Naive B cell (primary cell): ENCODE results near the gene DPH1. TPM values are rescaled to one million over a fixed set of nuclear protein-coding genes. Genes with fewer than 3 reads are reported as not detected.
"Not testable (repeated sequence)": the region's sequence is repeated elsewhere in the genome, so short reads cannot be mapped to it uniquely, and the experiment has no call there.

Experiments
- ATAC-seq, 2 donors: fragments of 150-1000 bp; cut with Tn5 transposase; 2 replicates each; pipeline ENCODE4 v1.10.0; 2021; ENCODE audit warnings: low read depth in 2 of 2, mild to moderate bottlenecking in 2 of 2, moderate library complexity in 2 of 2
- DNase-seq: peaks from one replicate; pipeline ENCODE4 v3.0.0; 2022
- H3K27ac Mint-ChIP-seq, 6 donors: one replicate each; pipeline ENCODE4 v1.8.0; 2020 to 2022; ENCODE audit warnings: mild to moderate bottlenecking in 6 of 6, mixed read lengths in 6 of 6, moderate library complexity in 5 of 6, inconsistent platforms in 2 of 6
- H3K27me3 Mint-ChIP-seq, 3 donors: one replicate each; pipeline ENCODE4 v1.8.0; 2021 to 2022; ENCODE audit warnings: mixed read lengths in 3 of 3, mild to moderate bottlenecking in 1 of 3
- H3K36me3 Mint-ChIP-seq, 2 donors: one replicate each; pipeline ENCODE4 v1.8.0; 2020 to 2022; ENCODE audit warnings: mixed read lengths in 2 of 2, inconsistent platforms in 1 of 2, mild to moderate bottlenecking in 1 of 2
- H3K4me1 Mint-ChIP-seq, 3 donors: one replicate each; pipeline ENCODE4 v1.8.0; 2020 to 2022; ENCODE audit warnings: mixed read lengths in 3 of 3, inconsistent platforms in 1 of 3, mild to moderate bottlenecking in 1 of 3, moderate library complexity in 1 of 3
- H3K4me3 Mint-ChIP-seq, 8 donors: one replicate each; pipeline ENCODE4 v1.8.0; 2020 to 2022; ENCODE audit warnings: mild to moderate bottlenecking in 8 of 8, mixed read lengths in 8 of 8, moderate library complexity in 8 of 8, inconsistent platforms in 2 of 8
- H3K9me3 Mint-ChIP-seq, 7 donors: one replicate each; pipeline ENCODE4 v1.8.0; 2020 to 2022; ENCODE audit warnings: mixed read lengths in 7 of 7, mild to moderate bottlenecking in 5 of 7, inconsistent platforms in 2 of 7, moderate library complexity in 1 of 7
- polyA plus RNA-seq, 6 donors: library from polyadenylated mRNA; unstranded; fragments of 300-500 nt; fragmentation: Illumina TruSeq; gene quantifications; one replicate each; pipeline ENCODE4 v1.2.3, GENCODE V29; 2021; ENCODE audit warnings: low read depth in 6 of 6

Gene DPH1
- polyA plus RNA-seq, 6 donors from 2014 or later = 22.7 to 37.7 (median 29.7) TPM

DNA sequence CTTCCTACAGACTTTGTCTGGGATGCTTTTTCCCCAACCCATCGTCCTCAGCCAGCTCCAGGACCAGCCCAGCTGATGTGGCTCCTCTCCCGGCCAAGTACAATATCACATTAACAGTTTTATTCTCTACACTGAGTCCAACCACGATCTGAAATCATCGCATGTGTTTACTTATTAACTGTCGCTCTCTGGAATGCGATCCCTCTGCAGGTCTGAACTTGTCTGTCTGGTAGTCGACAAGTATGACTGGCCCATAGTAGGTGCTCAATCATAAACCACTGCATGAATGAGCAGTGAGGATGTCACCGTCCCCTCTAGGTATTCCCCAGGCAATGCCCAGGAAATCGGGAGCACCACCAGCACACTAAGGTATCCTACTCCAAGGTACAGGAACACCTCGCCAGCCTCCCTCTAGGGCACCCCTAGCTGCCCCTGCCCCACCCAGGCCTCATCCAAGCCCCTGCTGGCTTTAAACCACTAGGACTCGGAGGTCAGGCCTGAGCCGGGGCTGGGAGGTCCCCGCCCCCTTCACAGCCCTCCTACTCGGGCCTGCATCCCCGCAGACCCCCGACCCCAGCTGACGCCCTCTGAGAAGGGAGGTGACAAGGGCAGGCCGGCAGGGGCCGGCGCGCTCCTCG, 32.5 kb upstream of the DPH1 start:
- ATAC-seq = no peak
- peaks cover 0 to 4% (median 3%) of the 10 kb centered on the region in 3 donors for H3K4me1 Mint-ChIP-seq
- H3K27ac Mint-ChIP-seq = peak overlapping the region in 1 of 6 donors; percentile 63
- H3K27me3 Mint-ChIP-seq = peaks cover 32 to 74% (median 49%) of the 10 kb centered on the region in 3 donors
- no peaks in the 10 kb centered on the region for H3K9me3 Mint-ChIP-seq
- peaks cover 0 to 7% of the 10 kb centered on the region in 2 donors for H3K36me3 Mint-ChIP-seq
- no peak for DNase-seq
- peak overlapping the region in 1 of 8 donors; percentile 68 for H3K4me3 Mint-ChIP-seq

DNA sequence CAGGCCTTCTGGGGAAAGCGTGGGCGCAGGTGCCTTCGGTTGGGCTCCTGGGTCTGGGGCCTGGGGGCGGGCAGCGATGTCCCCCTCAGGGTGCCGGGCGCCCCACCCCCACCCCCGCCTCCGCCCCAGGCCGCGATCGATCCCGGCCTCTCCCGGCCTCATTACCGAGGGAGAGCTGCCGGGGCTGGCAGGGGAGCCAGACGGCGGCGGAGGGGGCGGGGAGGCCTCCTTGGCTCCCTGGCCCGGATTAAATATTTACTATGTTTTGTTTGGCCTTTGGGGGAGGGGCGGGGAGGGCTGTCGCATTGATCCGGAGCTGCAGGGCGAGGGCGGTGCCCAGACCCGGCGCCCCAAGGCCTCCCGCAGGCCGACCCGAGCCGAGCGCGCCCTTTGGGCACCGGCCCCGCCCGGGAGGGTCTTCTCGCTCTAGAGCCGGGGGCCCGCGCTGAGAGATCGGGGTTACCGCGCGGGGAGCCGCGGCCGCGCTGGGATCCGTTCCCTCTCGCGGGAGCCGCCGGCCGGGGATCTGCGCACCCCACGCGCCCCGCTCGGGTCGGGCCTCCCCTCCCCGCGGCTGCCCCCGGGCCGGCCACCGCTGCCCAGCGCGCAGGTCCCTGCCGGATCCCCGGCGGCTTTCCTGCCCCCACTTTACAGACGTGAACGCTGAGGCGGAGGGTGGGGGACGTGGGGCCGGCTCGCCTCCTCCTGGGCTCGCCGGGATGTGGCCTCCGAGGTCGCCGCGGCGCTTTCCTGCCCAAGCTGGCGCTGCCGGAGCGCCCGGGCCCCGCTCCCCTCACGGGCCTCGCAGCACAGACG, 31.8 kb upstream of the DPH1 start:
- no peak overlapping the region for H3K27ac Mint-ChIP-seq
- ATAC-seq (no peak), DNase-seq (no peak)
- peaks cover 0 to 7% of the 10 kb centered on the region in 2 donors for H3K36me3 Mint-ChIP-seq
- no peak overlapping the region for H3K4me3 Mint-ChIP-seq
- peaks cover 28 to 76% (median 49%) of the 10 kb centered on the region in 3 donors for H3K27me3 Mint-ChIP-seq
- H3K9me3 Mint-ChIP-seq = no peaks in the 10 kb centered on the region
- peaks cover 0 to 4% (median 3%) of the 10 kb centered on the region in 3 donors for H3K4me1 Mint-ChIP-seq

DNA sequence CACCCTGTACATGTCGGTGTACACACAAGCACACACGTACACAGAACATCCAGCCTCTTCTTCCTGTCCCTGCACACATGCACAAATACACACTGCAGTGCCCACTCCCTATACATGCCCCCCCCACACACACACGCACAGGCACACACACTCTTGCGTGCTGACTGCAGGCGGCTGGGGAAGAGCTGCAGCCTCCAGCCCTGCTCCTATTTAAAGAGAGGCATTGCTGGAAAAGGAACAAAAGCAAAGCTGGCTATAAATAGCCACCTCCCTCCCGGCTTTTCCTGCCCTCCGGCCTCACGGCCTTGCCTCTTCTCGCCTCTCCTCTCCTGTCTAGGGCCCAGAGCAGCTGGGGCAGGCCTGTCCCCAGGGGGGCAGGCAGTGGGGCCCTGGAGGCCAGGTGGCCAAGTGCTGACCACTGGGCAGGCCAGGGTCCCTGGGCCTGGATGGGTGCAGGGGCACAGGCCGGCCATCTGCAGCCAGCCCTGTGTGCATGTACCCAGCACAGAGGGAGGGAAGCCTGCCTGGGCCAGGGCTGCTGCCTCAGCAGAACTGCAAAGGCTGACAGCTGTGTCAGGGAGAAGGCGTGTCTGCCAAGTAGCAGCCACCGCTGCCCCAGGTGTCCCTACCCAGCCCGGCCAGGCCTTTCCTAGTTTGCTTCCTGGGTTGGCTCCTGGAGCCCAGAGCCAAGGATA, 30.2 kb upstream of the DPH1 start:
- Mint-ChIP-seq H3K27me3 (peaks cover 28 to 67% (median 43%) of the 10 kb centered on the region in 3 donors), H3K4me1 (peaks cover 0 to 4% (median 3%) of the 10 kb centered on the region in 3 donors), H3K27ac (no peak overlapping the region), H3K9me3 (no peaks in the 10 kb centered on the region), H3K4me3 (peak overlapping the region in 3 of 8 donors; percentile 15 to 80 (median 58)), H3K36me3 (peaks cover 0 to 7% of the 10 kb centered on the region in 2 donors)
- ATAC-seq (no peak), DNase-seq (no peak)

DNA sequence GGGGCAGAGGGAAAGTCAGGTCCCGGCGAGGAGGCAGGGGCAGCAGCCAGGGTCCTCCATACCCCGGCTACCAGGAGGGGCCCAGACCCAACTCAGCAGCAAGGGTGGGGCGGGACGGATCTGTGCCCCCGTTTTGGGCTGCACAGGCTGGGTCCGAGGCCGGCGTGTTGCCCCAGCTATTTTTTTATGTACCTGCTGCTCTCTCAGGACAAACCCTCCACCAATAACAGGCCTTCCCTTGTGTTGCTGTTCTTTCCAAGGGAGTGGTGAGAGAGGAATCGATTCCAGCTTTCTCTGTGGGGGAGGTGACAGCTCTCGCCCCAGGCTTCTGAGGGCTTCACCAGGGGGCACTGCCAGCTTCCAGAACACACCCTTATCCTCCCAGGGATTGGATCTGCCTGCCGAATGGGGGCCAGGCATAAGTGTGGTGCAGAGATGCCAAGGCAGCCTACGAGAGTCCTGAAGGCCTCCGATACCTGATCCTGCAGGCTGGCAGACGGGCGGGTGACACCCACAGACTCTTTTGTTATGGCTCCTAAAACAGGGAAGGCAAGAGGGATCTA, 27.1 kb upstream of the DPH1 start:
- H3K4me1 Mint-ChIP-seq = peaks cover 0 to 4% (median 3%) of the 10 kb centered on the region in 3 donors

DNA sequence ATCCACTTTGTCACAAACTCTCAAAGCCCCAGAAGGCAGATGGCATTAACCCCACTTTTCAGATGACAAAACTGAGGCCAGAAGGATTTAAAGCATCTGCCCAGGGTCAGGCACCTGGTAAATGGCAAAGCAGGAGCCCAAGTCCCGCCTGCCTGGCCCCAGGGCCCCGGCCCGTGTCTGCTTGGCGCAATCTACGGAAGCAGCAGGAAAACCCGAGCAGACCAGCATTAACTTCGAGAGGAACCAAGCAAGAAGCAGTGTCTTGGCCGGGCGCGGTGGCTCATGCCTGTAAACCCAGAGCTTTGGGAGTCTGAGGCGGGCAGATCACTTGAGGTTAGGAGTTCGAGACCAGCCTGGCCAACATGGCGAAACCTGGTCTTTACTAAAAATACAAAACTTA, 26.4 kb upstream of the DPH1 start:
- Mint-ChIP-seq H3K36me3 (peaks cover 0 to 7% of the 10 kb centered on the region in 2 donors), H3K9me3 (peaks cover 0 to 2% (median 0%) of the 10 kb centered on the region in 7 donors), H3K27me3 (peaks cover 7 to 47% (median 19%) of the 10 kb centered on the region in 3 donors), H3K27ac (no peak overlapping the region), H3K4me3 (no peak overlapping the region), H3K4me1 (peaks cover 0 to 4% (median 3%) of the 10 kb centered on the region in 3 donors)
- DNase-seq = no peak
- no peak for ATAC-seq

More for the DNA sequence above, 27.1 kb upstream of the DPH1 start:
- H3K27ac Mint-ChIP-seq = no peak overlapping the region
- ATAC-seq (no peak), DNase-seq (no peak)
- peaks cover 0 to 7% of the 10 kb centered on the region in 2 donors for H3K36me3 Mint-ChIP-seq
- no peak overlapping the region for H3K4me3 Mint-ChIP-seq
- no peaks in the 10 kb centered on the region for H3K9me3 Mint-ChIP-seq
- H3K27me3 Mint-ChIP-seq = peaks cover 7 to 47% (median 18%) of the 10 kb centered on the region in 3 donors

DNA sequence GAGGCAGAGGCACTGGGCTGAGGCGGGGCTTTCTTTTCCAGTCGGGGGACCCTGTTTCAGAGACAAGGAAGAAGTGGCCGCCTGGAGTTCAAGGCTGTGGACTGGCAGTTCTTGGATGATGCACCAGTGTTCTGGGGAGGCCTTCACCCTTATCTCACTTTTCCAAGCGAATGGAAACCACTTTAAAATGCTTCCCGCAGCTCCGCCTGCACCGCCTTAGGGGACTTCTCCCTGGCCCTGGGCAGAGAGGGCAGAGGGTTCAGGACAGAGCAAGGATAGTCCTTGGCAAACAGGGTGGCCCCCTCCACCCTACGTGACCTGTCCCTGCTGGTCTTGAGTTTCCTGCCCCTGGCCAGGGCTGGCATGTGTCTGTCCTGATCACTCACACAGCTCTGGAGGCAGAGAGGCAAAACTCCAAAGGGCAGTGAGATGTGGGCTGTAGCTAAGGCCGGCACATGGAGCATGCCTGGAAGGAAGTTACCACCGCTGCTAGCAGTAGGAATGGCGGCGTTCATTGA, 25.5 kb upstream of the DPH1 start:
- Mint-ChIP-seq H3K27ac (no peak overlapping the region), H3K36me3 (peaks cover 0 to 2% of the 10 kb centered on the region in 2 donors), H3K4me1 (peaks cover 0 to under 1% (median 0%) of the 10 kb centered on the region in 3 donors), H3K27me3 (peaks cover 1 to 43% (median 17%) of the 10 kb centered on the region in 3 donors), H3K9me3 (peaks cover 0 to 2% (median 0%) of the 10 kb centered on the region in 7 donors), H3K4me3 (no peak overlapping the region)
- ATAC-seq (no peak), DNase-seq (no peak)

DNA sequence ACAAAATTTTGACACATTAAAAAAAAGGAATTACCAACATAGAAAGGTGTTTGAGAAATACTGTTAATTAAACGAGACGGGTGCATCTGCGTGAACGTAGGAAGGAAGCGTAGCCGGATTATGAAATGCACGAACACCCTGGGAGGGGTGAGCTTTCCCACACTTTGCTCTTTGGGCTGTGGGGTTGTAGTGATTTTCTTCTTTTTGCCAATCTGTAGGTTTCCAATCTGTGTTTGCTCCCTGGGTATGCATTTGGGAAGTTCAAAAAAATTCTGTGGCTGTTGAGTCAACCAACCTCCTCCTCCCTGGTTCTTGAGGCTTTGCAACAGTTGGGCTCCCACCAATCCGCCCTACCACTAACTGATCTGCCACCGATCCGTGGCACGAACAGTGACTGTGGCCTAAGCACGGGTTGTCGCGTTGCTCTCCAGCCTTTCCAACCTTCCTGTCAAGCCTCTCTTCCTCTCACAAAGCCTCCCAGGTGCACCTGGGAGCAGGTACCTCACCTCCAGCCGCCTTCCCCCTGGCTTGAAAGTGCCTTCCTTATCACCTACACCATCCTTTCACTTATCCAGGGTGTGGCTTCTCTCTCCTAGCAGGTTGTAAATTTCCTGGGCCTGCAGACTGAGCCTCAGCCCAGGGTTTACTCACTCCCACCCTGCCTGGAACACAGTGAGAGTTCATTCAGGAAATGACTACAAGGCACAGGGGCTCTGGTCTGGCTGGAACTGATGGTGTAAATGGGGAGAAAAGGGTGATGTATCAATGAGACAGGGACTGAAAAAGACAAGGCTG, 21.4 kb upstream of the DPH1 start:
- Mint-ChIP-seq H3K4me1 (no peaks in the 10 kb centered on the region), H3K4me3 (no peak overlapping the region), H3K27me3 (peaks cover 4 to 41% (median 34%) of the 10 kb centered on the region in 3 donors), H3K27ac (no peak overlapping the region), H3K9me3 (peaks cover 0 to 4% (median 0%) of the 10 kb centered on the region in 7 donors), H3K36me3 (no peaks in the 10 kb centered on the region)
- ATAC-seq (no peak), DNase-seq (no peak)

DNA sequence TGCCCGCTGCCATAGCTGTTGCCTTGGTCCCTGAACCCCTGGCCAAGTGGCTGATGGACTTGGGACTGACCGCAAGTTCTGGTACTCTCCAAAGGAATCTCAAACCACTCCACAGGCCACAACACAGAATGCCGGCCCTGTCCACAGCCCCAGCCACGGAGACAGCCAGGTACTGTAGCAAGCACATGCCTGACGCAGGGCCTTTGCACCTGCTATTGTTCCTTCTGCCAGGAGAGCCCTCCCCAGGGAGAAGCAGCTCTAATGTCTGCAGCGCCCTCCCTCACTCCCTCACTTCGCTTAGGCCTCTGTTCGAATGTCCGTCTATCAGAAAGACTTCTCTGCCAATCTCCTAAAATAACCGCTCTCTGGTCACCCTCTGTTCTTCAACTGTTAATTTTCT, 20.2 kb upstream of the DPH1 start:
- Mint-ChIP-seq H3K4me3 (no peak overlapping the region), H3K27ac (no peak overlapping the region), H3K36me3 (peaks cover 0 to 10% of the 10 kb centered on the region in 2 donors), H3K9me3 (peaks cover 0 to 5% (median 0%) of the 10 kb centered on the region in 7 donors), H3K4me1 (no peaks in the 10 kb centered on the region), H3K27me3 (peaks cover 4 to 51% (median 45%) of the 10 kb centered on the region in 3 donors)
- no peak for ATAC-seq
- no peak for DNase-seq

DNA sequence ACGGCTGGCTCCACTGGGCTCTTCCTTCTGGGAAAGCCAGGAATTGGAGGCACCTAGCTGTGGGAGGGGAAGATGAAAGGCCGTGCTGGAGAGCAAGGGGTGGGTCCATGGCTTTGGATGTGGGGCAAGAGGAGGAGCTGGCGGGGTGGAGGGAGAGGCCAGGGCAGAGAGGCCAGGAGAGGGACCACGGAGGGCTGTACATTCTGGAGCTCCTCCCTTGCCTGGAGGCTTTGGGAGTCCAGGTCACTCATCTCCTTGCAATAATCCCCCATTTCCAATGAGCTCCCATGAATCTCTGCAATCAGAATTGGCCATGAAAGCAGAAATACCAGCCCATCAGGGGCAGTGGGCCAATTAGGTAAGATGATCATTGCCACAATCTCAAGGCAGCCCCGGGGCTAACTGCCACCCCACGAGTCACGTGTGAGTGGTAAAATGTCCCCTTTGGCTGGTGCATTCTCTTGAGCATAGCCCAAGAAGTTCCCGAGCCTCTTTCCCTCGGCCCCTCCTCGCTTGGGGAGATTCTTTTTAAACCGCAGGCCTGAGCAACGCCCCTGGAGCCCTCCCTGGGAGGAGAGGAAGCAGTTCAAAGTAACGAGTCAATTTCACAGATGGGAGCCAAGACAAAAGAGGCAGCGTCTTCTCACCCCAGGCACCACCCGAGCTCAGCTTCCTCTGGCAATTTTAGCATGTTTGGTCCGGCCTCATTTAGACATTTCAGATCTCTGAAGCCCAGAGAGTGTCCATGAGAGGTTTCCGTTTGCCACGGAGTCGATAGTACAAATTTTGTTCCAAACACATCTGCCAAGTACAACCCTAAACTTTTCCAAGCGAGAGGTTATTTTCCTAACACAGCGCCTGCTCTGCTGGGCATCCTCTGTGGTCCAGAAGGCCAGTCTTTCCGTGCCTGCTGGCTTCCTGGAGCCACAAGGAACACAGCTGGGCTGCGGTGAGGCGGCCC, 18.3 kb upstream of the DPH1 start:
- DNase-seq (no peak), ATAC-seq (no peak)
- peaks cover 0 to 5% (median 0%) of the 10 kb centered on the region in 7 donors for H3K9me3 Mint-ChIP-seq
- H3K4me1 Mint-ChIP-seq = no peaks in the 10 kb centered on the region
- H3K36me3 Mint-ChIP-seq = peaks cover 0 to 10% of the 10 kb centered on the region in 2 donors
- no peak overlapping the region for H3K27ac Mint-ChIP-seq
- H3K27me3 Mint-ChIP-seq = peaks cover 11 to 64% (median 56%) of the 10 kb centered on the region in 3 donors
- no peak overlapping the region for H3K4me3 Mint-ChIP-seq

DNA sequence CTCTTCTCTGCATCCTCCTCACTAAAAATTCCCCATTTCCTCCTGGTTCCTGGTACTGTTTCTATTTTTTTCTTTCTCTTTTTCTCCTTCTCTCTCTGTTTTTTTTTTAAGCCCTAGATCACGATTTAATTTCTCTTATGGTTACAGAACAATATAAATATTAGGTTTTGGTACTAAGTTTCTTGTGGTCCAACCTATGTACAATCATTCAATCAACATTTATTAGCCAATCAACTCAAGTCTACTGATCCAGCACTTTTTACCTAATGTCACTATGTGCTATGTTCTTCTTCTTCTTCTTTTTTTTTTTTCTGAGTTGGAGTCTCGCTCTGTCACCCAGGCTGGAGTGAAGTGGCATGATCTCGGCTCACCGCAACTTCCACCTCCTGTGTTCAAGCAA, 17.5 kb upstream of the DPH1 start:
- peak overlapping the region in 1 of 6 donors; percentile 12 for H3K27ac Mint-ChIP-seq
- H3K36me3 Mint-ChIP-seq = peaks cover 0 to 10% of the 10 kb centered on the region in 2 donors
- H3K9me3 Mint-ChIP-seq = peaks cover 0 to 5% (median 0%) of the 10 kb centered on the region in 7 donors
- peaks cover 16 to 65% (median 56%) of the 10 kb centered on the region in 3 donors for H3K27me3 Mint-ChIP-seq
- H3K4me3 Mint-ChIP-seq = no peak overlapping the region
- ATAC-seq = no peak
- no peaks in the 10 kb centered on the region for H3K4me1 Mint-ChIP-seq
- no peak for DNase-seq

DNA sequence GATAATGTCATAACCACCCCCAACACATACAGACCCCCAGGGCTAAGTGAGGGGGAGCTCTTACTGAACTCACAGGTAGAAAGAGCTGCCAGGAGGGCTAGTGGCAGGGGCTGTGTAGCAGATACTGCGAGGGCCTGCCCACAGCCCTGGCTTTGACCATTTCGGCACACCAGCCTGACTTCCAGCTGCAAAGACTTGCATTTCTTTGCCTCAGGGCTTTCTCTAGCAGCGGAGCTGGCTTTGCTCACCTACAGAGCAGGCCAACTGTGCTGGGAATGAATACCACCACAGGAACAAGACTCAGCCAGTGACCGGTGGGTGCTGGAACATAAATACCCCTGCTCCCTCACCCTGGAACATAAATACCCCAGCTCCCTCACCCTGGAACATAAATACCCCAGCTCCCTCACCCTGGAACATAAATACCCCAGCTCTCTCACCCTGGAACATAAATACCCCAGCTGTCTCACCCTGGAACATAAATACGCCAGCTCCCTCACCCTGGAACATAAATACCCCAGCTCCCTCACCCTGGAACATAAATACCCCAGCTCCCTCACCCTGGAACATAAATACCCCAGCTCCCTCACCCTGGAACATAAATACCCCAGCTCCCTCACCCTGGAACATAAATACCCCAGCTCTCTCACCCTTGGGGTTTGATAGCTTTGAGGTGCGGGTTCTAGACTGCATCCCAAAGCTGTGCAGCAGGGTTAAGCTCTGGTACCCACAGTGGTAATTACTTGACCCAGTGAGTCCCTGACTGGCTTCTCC, 16.5 kb upstream of the DPH1 start:
- H3K4me1 Mint-ChIP-seq, H3K9me3 Mint-ChIP-seq, H3K4me3 Mint-ChIP-seq, DNase-seq, H3K27ac Mint-ChIP-seq, H3K36me3 Mint-ChIP-seq, ATAC-seq: not testable (repeated sequence)
- peaks cover 23 to 72% (median 65%) of the 10 kb centered on the region in 3 donors for H3K27me3 Mint-ChIP-seq
